Neuronal stem cell (in vitro differentiated cells): ENCODE results near the gene PLN.

Experiments
- DNase-seq: peaks from one replicate; pipeline ENCODE4 v3.0.0-alpha.2; 2013; ENCODE audit warnings: low spot score
- H2AFZ ChIP-seq: one replicate; pipeline ENCODE4 v1.6.1; 2013; ENCODE audit warnings: mild to moderate bottlenecking, low read length, inconsistent platforms
- H2AK5ac ChIP-seq: 2 replicates; pipeline ENCODE4 v1.6.1; 2013; ENCODE audit warnings: low read depth, mild to moderate bottlenecking, inconsistent platforms, low read length, moderate library complexity, mixed read lengths
- H2BK120ac ChIP-seq: 2 replicates; pipeline ENCODE4 v1.6.1; 2013; ENCODE audit warnings: low read depth, mild to moderate bottlenecking, inconsistent platforms, low read length, moderate library complexity, mixed read lengths
- H2BK12ac ChIP-seq: one replicate; pipeline ENCODE4 v1.6.1; 2013; ENCODE audit warnings: low read length, inconsistent platforms
- H2BK15ac ChIP-seq: 2 replicates; pipeline ENCODE4 v1.6.1; 2013; ENCODE audit warnings: mild to moderate bottlenecking, low read length, inconsistent platforms, mixed read lengths
- H2BK5ac ChIP-seq: one replicate; pipeline ENCODE4 v1.6.1; 2013; ENCODE audit warnings: inconsistent platforms, mild to moderate bottlenecking, low read length, moderate library complexity
- H3K14ac ChIP-seq: one replicate; pipeline ENCODE4 v1.6.1; 2013; ENCODE audit warnings: low read length, inconsistent platforms
- H3K18ac ChIP-seq: 2 replicates; pipeline ENCODE4 v1.6.1; 2013; ENCODE audit warnings: low read length, inconsistent platforms
- H3K23ac ChIP-seq: 2 replicates; pipeline ENCODE4 v1.6.1; 2013; ENCODE audit warnings: low read depth, mild to moderate bottlenecking, mixed read lengths, low read length, inconsistent platforms; ENCODE audit not compliant: poor library complexity
- H3K27ac ChIP-seq: replicated peaks from 3 replicates; pipeline ENCODE4 v1.5.1; 2013; ENCODE audit warnings: low read length, inconsistent platforms
- H3K27me3 ChIP-seq, 3 experiments: 2 replicates each; pipeline ENCODE4 v1.6.1; 2013; ENCODE audit warnings: low read length in 3 of 3, mild to moderate bottlenecking in 2 of 3, inconsistent platforms in 1 of 3, low read depth in 1 of 3, mixed read lengths in 1 of 3, moderate library complexity in 1 of 3; ENCODE audit not compliant: control insufficient read depth in 3 of 3, insufficient read depth in 3 of 3
- H3K36me3 ChIP-seq, 2 donors: replicated peaks in 1 of 2; 2 replicates each; pipeline ENCODE4 v1.6.1; 2013; ENCODE audit warnings: low read length in 2 of 2; ENCODE audit not compliant: control insufficient read depth in 2 of 2, insufficient read depth in 2 of 2
- H3K4ac ChIP-seq: 2 replicates; pipeline ENCODE4 v1.6.1; 2013; ENCODE audit warnings: inconsistent platforms, mild to moderate bottlenecking, low read length, moderate library complexity
- H3K4me1 ChIP-seq, 2 donors: 1 replicate in 1 of 2; 2 replicates in 1 of 2; pipeline ENCODE4 v1.6.1; 2013; ENCODE audit warnings: low read length in 2 of 2, low read depth in 1 of 2; ENCODE audit not compliant: control insufficient read depth in 2 of 2, insufficient read depth in 1 of 2
- H3K4me2 ChIP-seq: one replicate; pipeline ENCODE4 v1.6.1; 2013; ENCODE audit warnings: mild to moderate bottlenecking, low read length, inconsistent platforms; ENCODE audit not compliant: insufficient read depth, poor library complexity, severe bottlenecking
- H3K4me3 ChIP-seq, 2 donors: 2 replicates each; pipeline ENCODE4 v1.5.1; 2013; ENCODE audit warnings: low read length in 2 of 2, mild to moderate bottlenecking in 2 of 2, inconsistent platforms in 1 of 2, moderate library complexity in 1 of 2
- H3K79me1 ChIP-seq: one replicate; pipeline ENCODE4 v1.6.1; 2013; ENCODE audit warnings: low read depth, mild to moderate bottlenecking, inconsistent platforms, low read length, moderate library complexity
- H3K9ac ChIP-seq: one replicate; pipeline ENCODE4 v1.6.1; 2013; ENCODE audit warnings: mild to moderate bottlenecking, low read depth, low read length, inconsistent platforms; ENCODE audit not compliant: poor library complexity
- H3K9me3 ChIP-seq, 2 donors: replicated peaks in 1 of 2; 2 replicates each; pipeline versions ENCODE3 to v1.6.1; 2013; ENCODE audit warnings: low read length in 2 of 2, mild to moderate bottlenecking in 2 of 2, inconsistent platforms in 1 of 2, low read depth in 1 of 2, mixed read lengths in 1 of 2, moderate library complexity in 1 of 2; ENCODE audit not compliant: control insufficient read depth in 2 of 2, insufficient read depth in 1 of 2
- H4K8ac ChIP-seq: one replicate; pipeline ENCODE4 v1.6.1; 2013; ENCODE audit warnings: low read depth, mild to moderate bottlenecking, inconsistent platforms, low read length, moderate library complexity
- H4K91ac ChIP-seq: one replicate; pipeline ENCODE4 v1.6.1; 2013; ENCODE audit warnings: low read length, low read depth, mild to moderate bottlenecking, inconsistent platforms; ENCODE audit not compliant: poor library complexity
- WGBS, 2 donors: extraction: QIAGEN DNeasy Blood & Tissue Kit; methylation state at CpG; one replicate each; pipeline ENCODE4 v1.1.7; 2013; ENCODE audit warnings: missing lambda C conversion rate in 2 of 2, mixed read lengths in 1 of 2; ENCODE audit not compliant: insufficient read length in 2 of 2, insufficient replicate concordance in 1 of 2; ENCODE audit errors: extremely low coverage in 2 of 2; 5-methylcytosine and 5-hydroxymethylcytosine counted together

Gene PLN

GRCh38 chr6:118606268-118606667, 58.2 kb downstream of the PLN start:
- Histone ChIP-seq H3K4me3 (no peak overlapping the region), H2BK5ac (no peak overlapping the region), H3K36me3 (peaks cover 0 to 2% of the 10 kb centered on the region in 2 donors), H3K27me3 (no peaks in the 10 kb centered on the region), H3K14ac (no peak overlapping the region), H2BK12ac (no peak overlapping the region), H3K9me3 (peaks cover 2 to 19% of the 10 kb centered on the region in 2 donors), H3K4me1 (no peaks in the 10 kb centered on the region), H3K4ac (no peak overlapping the region), H3K18ac (no peak overlapping the region), H4K91ac (no peak overlapping the region), H2BK15ac (no peak overlapping the region), H3K4me2 (no peak overlapping the region), H3K27ac (no peak overlapping the region), H2AFZ (no peak overlapping the region), H3K9ac (no peak overlapping the region), H2AK5ac (no peak overlapping the region), H3K79me1 (no peaks in the 10 kb centered on the region), H4K8ac (no peak overlapping the region), H3K23ac (no peak overlapping the region), H2BK120ac (no peak overlapping the region)
- DNase-seq = no peak
- no CpG with 5 or more reads among the region's 3 CpGs for WGBS, 2 donors

DNA sequence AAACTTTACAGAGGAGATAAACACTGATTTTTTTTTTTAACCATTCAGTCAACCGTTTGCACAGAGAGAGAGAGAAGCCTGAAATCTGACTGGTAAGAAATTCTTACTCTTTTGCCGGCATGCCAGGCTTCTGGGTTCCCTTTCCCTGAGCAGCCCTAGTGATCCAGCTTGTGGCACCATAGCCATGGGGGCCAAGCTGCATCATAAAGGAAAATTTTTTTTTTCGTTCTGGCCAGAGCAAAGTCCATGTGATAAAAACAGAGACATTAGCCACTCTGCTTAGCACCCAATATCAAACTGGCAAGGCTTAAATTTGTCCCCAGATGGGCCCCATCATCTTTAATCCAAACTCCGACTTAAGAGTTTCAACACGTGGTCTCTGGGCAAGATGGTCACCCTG, 58.8 kb downstream of the PLN start:
- Histone ChIP-seq H3K36me3 (peaks cover 0 to 2% of the 10 kb centered on the region in 2 donors), H2AFZ (no peak overlapping the region), H3K4me3 (no peak overlapping the region), H3K9ac (no peak overlapping the region), H2BK15ac (no peak overlapping the region), H3K4me1 (no peaks in the 10 kb centered on the region), H3K9me3 (peaks cover 2 to 19% of the 10 kb centered on the region in 2 donors), H4K91ac (no peak overlapping the region), H3K18ac (no peak overlapping the region), H3K4me2 (no peak overlapping the region), H2BK5ac (no peak overlapping the region), H3K27me3 (no peaks in the 10 kb centered on the region), H4K8ac (no peak overlapping the region), H2BK12ac (no peak overlapping the region), H3K14ac (no peak overlapping the region), H3K79me1 (no peaks in the 10 kb centered on the region), H2AK5ac (no peak overlapping the region), H2BK120ac (no peak overlapping the region), H3K23ac (no peak overlapping the region), H3K4ac (no peak overlapping the region), H3K27ac (no peak overlapping the region)
- DNase-seq = no peak
- no CpG with 5 or more reads among the region's 5 CpGs for WGBS, 2 donors
